ENCODE results near the gene OR1J1.
A peak's percentile ranks its signal among the peaks of the same experiment; 100 is the strongest.

Gene OR1J1

DNA sequence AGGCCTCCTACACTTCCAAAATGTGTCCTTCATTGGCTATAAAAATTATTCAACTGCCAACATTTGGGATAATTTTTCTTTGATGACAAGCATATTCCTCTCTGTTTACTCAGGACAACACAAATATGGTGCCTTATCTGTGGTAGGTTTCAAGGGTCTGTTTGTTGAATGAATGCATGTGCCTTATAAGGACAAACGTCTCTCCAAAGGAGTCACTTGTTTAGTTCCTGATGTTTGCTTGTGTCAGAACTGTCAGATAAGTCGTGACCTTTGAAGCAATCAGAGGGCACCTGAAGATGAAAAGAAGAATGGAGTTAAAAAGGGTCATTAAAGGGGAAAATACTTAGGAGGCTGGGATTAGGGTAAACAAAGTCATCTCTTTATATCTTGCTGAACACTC lies 29.2 kb upstream of the OR1J1 start:
- no peak overlapping the region for H3K27ac ChIP-seq
- TF ChIP-seq, protein P1, sequence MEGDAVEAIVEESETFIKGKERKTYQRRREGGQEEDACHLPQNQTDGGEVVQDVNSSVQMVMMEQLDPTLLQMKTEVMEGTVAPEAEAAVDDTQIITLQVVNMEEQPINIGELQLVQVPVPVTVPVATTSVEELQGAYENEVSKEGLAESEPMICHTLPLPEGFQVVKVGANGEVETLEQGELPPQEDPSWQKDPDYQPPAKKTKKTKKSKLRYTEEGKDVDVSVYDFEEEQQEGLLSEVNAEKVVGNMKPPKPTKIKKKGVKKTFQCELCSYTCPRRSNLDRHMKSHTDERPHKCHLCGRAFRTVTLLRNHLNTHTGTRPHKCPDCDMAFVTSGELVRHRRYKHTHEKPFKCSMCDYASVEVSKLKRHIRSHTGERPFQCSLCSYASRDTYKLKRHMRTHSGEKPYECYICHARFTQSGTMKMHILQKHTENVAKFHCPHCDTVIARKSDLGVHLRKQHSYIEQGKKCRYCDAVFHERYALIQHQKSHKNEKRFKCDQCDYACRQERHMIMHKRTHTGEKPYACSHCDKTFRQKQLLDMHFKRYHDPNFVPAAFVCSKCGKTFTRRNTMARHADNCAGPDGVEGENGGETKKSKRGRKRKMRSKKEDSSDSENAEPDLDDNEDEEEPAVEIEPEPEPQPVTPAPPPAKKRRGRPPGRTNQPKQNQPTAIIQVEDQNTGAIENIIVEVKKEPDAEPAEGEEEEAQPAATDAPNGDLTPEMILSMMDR (conservative IDR thresholded peaks at IDR 0.05): no peak
- TF ChIP-seq ZFX (IDR thresholded peaks at IDR 0.05): no peak

DNA sequence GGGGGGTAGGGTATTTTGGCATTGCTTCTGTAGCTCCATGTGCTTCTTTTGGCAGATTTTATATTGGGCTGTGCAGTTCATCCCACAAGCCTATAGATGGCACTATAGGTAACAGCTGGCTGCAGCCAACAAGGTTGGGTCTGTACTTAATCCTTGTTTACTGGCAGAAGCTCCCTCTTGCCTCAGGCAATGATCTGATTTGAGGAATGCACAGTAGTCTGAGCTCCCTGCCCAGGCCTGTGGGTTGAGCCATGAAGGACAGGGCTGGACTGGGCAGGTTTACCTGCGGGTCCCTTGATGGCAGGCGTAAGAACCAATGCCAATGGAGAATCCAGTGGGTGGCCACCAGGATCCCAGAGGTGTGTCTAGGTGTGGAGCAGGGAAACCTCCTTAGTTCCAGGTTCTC lies 21.2 kb upstream of the OR1J1 start:
- no peak for TF ChIP-seq ZFX (IDR thresholded peaks at IDR 0.05)
- TF ChIP-seq, protein P1 (conservative IDR thresholded peaks at IDR 0.05): peak; percentile 97
- H3K27ac ChIP-seq: no peak overlapping the region

DNA sequence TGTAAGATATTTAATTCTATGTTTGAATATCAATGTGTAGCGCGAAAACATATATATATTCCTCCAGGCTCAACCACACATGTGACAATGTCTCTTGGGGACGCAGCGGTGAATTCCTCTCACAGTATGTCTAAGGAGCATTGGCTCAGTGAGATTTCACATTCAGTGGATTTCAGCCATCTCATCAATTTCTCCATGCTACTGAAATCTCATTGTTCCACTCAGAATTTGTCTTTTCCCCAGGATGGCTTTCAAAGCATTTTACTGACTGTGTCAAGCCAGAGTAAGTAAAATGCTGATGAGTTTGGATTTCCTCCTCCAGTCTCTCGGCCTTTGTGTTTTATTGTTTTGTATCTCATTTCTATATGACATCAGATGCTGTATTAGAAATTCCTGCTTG lies 1.3 kb upstream of the OR1J1 start:
- no peak for TF ChIP-seq ZFX (IDR thresholded peaks at IDR 0.05)
- TF ChIP-seq, protein P1 (conservative IDR thresholded peaks at IDR 0.05): no peak
- H3K27ac ChIP-seq: no peak overlapping the region

DNA sequence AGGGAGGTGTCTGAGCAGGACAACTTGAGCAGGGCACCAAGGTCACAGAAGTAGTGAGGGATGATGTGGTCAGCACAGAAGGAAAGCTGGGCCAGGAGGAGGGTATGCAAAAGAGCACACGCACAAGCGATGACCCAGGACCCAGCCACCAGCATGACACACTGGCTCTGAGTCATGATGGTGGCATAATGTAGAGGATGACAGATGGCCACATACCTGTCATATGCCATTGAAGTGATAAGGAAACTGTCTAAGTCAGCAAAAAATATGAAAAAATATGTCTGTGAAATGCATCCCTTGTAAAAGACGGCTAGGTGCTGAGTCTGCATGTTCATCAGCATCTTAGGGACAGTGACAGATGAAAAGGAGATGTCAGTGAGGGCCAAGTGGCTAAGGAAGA lies 380 bp downstream of the OR1J1 start:
- TF ChIP-seq, protein P1 (conservative IDR thresholded peaks at IDR 0.05): no peak
- TF ChIP-seq ZFX (IDR thresholded peaks at IDR 0.05): no peak
- no peak overlapping the region for H3K27ac ChIP-seq

DNA sequence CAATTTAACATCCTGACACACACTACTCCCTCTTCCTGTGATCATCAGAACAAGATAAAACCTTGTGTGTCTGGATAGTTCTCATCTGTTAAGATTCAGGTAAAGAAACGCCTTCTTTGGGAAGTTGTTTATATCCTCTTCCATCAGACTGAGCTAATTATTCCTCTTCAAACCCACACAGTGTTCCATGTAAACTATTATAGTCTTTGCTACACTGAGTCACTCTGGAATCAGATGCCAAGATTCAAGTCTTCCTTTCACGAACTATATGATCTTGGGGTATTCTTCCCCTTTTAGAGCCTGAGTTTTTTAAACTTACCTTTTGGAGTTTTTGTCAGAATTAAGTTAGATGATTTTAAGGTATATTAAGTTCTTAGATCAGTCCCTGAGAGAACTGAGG lies 2.0 kb downstream of the OR1J1 start:
- H3K27ac ChIP-seq: no peak overlapping the region
- TF ChIP-seq ZFX (IDR thresholded peaks at IDR 0.05): no peak
- TF ChIP-seq, protein P1 (conservative IDR thresholded peaks at IDR 0.05): no peak

DNA sequence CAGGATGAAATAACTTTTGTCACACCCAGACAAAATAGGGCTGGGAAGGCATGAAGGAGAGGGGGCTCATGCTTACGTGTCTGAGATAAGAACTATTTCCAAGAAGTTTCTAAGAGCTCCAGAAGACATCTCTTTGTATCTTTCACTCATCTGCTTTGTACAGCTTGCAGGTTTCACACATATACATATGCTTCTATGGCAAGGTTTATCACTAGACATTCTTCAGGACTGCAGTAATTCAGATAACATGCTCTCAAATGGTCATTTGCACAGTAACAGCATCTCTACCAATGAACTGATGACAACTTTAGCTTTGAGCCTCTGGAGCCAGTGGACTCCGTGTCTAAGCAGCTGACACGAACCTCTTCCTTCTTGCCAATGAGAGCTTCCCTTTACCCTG lies 3.2 kb downstream of the OR1J1 start:
- TF ChIP-seq, protein P1 (conservative IDR thresholded peaks at IDR 0.05): no peak
- no peak for TF ChIP-seq ZFX (IDR thresholded peaks at IDR 0.05)
- H3K27ac ChIP-seq: no peak overlapping the region

DNA sequence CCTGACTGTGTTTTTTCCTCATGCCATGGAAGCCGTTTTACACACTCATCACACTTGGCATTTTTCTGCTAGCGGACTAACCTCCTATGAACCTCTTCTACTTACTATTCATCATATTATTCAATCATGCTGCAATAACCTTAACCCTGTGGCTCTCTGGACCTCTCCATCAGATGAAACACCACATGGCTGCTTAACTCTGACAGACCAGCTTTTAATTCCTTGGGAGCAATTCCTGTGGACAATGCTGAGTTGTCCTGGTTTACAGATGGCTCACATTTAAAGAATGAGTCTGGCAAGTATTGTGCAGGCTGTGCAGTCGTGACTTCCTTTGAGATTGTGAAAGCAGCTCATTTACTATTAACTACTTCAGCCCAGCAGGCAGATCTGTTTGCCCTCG lies 9.0 kb downstream of the OR1J1 start:
- TF ChIP-seq, protein P1 (conservative IDR thresholded peaks at IDR 0.05): no peak
- no peak for TF ChIP-seq ZFX (IDR thresholded peaks at IDR 0.05)
- H3K27ac ChIP-seq: no peak overlapping the region
